Loucy (cell line): ENCODE results near the gene DAD1.
"Not testable (repeated sequence)": the region's sequence is repeated elsewhere in the genome, so short reads cannot be mapped to it uniquely, and the experiment has no call there.

Source experiments
- H2AFZ ChIP-seq: fragments of 200-600 bp; sonication (generic); 2 replicates; pipeline ENCODE4 v1.6.0; 2016; ENCODE audit warnings: antibody characterized with exemption, mild to moderate bottlenecking, low read length, moderate library complexity
- H3F3A ChIP-seq: fragments of 200-600 bp; 2 replicates; pipeline ENCODE4 v1.6.0; 2016; ENCODE audit warnings: antibody characterized with exemption, low read depth, mild to moderate bottlenecking
- H3K27me3 ChIP-seq: fragments of 200-600 bp; sonication (generic); 2 replicates; pipeline ENCODE4 v1.6.1; 2014; ENCODE audit warnings: low read length, mild to moderate bottlenecking; ENCODE audit not compliant: insufficient read depth, poor library complexity, severe bottlenecking
- H3K36me3 ChIP-seq: fragments of 200-600 bp; sonication (generic); 2 replicates; pipeline ENCODE4 v1.6.1; 2016; ENCODE audit warnings: low read length; ENCODE audit not compliant: insufficient read depth
- H3K4me1 ChIP-seq: fragments of 200-600 bp; sonication (generic); 2 replicates; pipeline ENCODE4 v1.5.1; 2014; ENCODE audit warnings: low read length, mild to moderate bottlenecking; ENCODE audit not compliant: insufficient read depth, poor library complexity, severe bottlenecking
- H3K4me2 ChIP-seq: fragments of 200-600 bp; sonication (generic); 2 replicates; pipeline ENCODE4 v1.6.0; 2014; ENCODE audit warnings: antibody characterized with exemption, low read length, low read depth, mild to moderate bottlenecking; ENCODE audit not compliant: poor library complexity, severe bottlenecking
- H3K4me3 ChIP-seq: fragments of 200-600 bp; sonication (generic); 2 replicates; pipeline ENCODE4 v1.5.1; 2014; ENCODE audit warnings: low read length, mild to moderate bottlenecking, mixed read lengths; ENCODE audit not compliant: poor library complexity, severe bottlenecking
- H3K79me2 ChIP-seq: fragments of 200-600 bp; sonication (generic); 2 replicates; pipeline ENCODE4 v1.6.1; 2014; ENCODE audit warnings: low read length; ENCODE audit not compliant: insufficient read depth
- H3K9ac ChIP-seq: fragments of 200-600 bp; sonication (generic); 2 replicates; pipeline ENCODE4 v1.6.0; 2014; ENCODE audit warnings: mild to moderate bottlenecking, low read depth, low read length, moderate library complexity; ENCODE audit not compliant: poor library complexity, severe bottlenecking
- H3K9me2 ChIP-seq: fragments of 200-600 bp; sonication (generic); replicated peaks from 2 replicates; pipeline ENCODE4 v1.6.1; 2016; ENCODE audit warnings: low read depth, low read length, mixed read lengths
- H3K9me3 ChIP-seq: fragments of 200-600 bp; sonication (generic); 2 replicates; pipeline ENCODE4 v1.6.1; 2014; ENCODE audit warnings: mild to moderate bottlenecking, antibody characterized with exemption, low read length, low read depth; ENCODE audit not compliant: insufficient read depth
- H4K20me1 ChIP-seq: fragments of 200-600 bp; sonication (generic); 2 replicates; pipeline ENCODE4 v1.6.0; 2014; ENCODE audit warnings: antibody characterized with exemption, low read length, mild to moderate bottlenecking; ENCODE audit not compliant: insufficient read depth, poor library complexity, severe bottlenecking
- EZH2phosphoT487 ChIP-seq: fragments of 200-600 bp; IDR thresholded peaks from 2 replicates; pipeline ENCODE4 v1.6.1; 2018; ENCODE audit warnings: antibody characterized with exemption, mild to moderate bottlenecking, moderate library complexity, borderline replicate concordance
- TF ChIP-seq, protein P1 (sequence below): fragments of 200-600 bp; sonication (generic); conservative IDR thresholded peaks from 2 replicates; pipeline ENCODE4 v1.5.1; 2014; ENCODE audit warnings: mild to moderate bottlenecking, antibody characterized with exemption, low read length

The DAD1 gene

GRCh38 chr14:22626590-22626989, 37.6 kb upstream of the DAD1 start:
- Histone ChIP-seq H3K79me2 (no peaks in the 10 kb centered on the region), H2AFZ (no peak overlapping the region), H3K9me2 (no peaks in the 10 kb centered on the region), H4K20me1 (no peaks in the 10 kb centered on the region), H3F3A (no peaks in the 10 kb centered on the region), H3K9ac (no peak overlapping the region), H3K9me3 (no peaks in the 10 kb centered on the region), H3K27me3 (no peaks in the 10 kb centered on the region), H3K4me2 (no peak overlapping the region), H3K4me1 (peaks cover 6% of the 10 kb centered on the region), H3K4me3 (no peak overlapping the region), H3K36me3 (no peaks in the 10 kb centered on the region)
- no peak for TF ChIP-seq EZH2phosphoT487
- TF ChIP-seq, protein P1, sequence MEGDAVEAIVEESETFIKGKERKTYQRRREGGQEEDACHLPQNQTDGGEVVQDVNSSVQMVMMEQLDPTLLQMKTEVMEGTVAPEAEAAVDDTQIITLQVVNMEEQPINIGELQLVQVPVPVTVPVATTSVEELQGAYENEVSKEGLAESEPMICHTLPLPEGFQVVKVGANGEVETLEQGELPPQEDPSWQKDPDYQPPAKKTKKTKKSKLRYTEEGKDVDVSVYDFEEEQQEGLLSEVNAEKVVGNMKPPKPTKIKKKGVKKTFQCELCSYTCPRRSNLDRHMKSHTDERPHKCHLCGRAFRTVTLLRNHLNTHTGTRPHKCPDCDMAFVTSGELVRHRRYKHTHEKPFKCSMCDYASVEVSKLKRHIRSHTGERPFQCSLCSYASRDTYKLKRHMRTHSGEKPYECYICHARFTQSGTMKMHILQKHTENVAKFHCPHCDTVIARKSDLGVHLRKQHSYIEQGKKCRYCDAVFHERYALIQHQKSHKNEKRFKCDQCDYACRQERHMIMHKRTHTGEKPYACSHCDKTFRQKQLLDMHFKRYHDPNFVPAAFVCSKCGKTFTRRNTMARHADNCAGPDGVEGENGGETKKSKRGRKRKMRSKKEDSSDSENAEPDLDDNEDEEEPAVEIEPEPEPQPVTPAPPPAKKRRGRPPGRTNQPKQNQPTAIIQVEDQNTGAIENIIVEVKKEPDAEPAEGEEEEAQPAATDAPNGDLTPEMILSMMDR = no peak

DNA sequence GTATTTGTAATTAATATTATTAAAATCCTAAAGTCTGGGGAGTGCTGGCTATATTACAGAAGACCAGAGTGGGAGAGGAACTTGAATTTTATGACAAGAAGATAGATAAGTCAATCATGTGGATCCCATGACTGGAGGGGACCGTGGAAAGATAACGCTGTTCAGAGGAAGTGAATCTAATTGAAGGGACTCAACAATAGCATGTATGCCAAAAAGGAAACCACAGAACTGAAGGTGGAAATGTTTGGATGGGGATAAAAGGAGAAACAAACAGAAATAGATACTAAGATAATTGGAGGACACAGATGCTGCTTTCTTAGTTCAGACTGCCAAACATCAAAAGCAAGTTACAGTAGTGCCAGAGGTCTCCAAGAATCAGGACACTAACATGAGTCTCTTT, 34.0 kb upstream of the DAD1 start:
- Histone ChIP-seq H3K9me2 (no peaks in the 10 kb centered on the region), H3K9ac (no peak overlapping the region), H3K36me3 (no peaks in the 10 kb centered on the region), H3K4me1 (peaks cover 6% of the 10 kb centered on the region), H3K27me3 (no peaks in the 10 kb centered on the region), H2AFZ (no peak overlapping the region), H3K4me2 (no peak overlapping the region), H3K4me3 (no peak overlapping the region), H3F3A (no peaks in the 10 kb centered on the region), H3K9me3 (no peaks in the 10 kb centered on the region), H3K79me2 (no peaks in the 10 kb centered on the region), H4K20me1 (no peaks in the 10 kb centered on the region)
- TF ChIP-seq EZH2phosphoT487 = no peak
- TF ChIP-seq, protein P1 = no peak

DNA sequence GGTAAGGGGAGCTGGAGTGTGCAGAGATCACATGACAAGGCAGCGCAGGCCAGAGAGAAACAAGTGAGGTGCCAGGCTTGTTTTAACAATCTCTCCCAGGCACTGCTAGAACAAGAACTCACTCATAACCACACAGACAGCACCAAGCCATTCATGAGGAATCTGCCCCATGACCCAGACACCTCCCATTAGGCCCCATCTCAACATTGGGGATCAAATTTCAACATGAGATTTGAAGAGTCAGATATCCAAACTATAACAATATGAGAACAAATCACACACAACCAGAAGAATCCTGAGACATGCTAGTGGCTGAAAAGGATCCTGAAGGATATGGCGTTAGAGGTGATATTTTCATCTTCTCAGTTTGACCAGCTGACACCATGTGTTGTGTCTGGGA, 33.2 kb upstream of the DAD1 start:
- H3F3A ChIP-seq = no peaks in the 10 kb centered on the region

GRCh38 chr14:22615765-22616164, 26.7 kb upstream of the DAD1 start:
- not testable (repeated sequence) for H3K9me3 ChIP-seq, H3K9ac ChIP-seq, H3K4me1 ChIP-seq, H3K4me2 ChIP-seq, H3F3A ChIP-seq, H3K36me3 ChIP-seq, H4K20me1 ChIP-seq, H3K79me2 ChIP-seq, H3K9me2 ChIP-seq, H2AFZ ChIP-seq, H3K4me3 ChIP-seq, H3K27me3 ChIP-seq

More for the DNA sequence above, 33.2 kb upstream of the DAD1 start:
- Histone ChIP-seq H3K4me2 (no peak overlapping the region), H3K27me3 (no peaks in the 10 kb centered on the region), H3K79me2 (no peaks in the 10 kb centered on the region), H3K4me1 (peaks cover 6% of the 10 kb centered on the region), H3K9me3 (no peaks in the 10 kb centered on the region), H4K20me1 (no peaks in the 10 kb centered on the region), H2AFZ (no peak overlapping the region), H3K9me2 (no peaks in the 10 kb centered on the region), H3K36me3 (no peaks in the 10 kb centered on the region), H3K4me3 (no peak overlapping the region), H3K9ac (no peak overlapping the region)
- TF ChIP-seq EZH2phosphoT487 = no peak
- TF ChIP-seq, protein P1 = no peak
